Panc1 (cell line): ENCODE measurements around the gene GSDMA. TPM values are rescaled to one million over a fixed set of nuclear protein-coding genes. Genes with fewer than 3 reads are reported as not detected.

Source experiments
- ATAC-seq: fragments of 200-7000 bp; cut with Tn5 transposase; 2 replicates; pipeline ENCODE4 v1.9.1; 2020; ENCODE audit warnings: mild to moderate bottlenecking, moderate library complexity
- BruUV-seq: library from RNA; stranded (reverse); fragments of 400-500 nt; replicated peaks from 2 replicates; lab custom pipeline; 2021; lab: Mats Ljungman, UMichigan
- CTCF ChIA-PET: fragments of 300-600 bp; sonication (Branson Sonifier 250); formaldehyde crosslinking; loops from one replicate; lab custom pipeline; 2022; ENCODE audit warnings: antibody characterized with exemption; lab: Charles Lee
- POLR2A ChIA-PET: fragments of 300-600 bp; sonication (Branson Sonifier 250); formaldehyde crosslinking; loops from one replicate; lab custom pipeline; 2022; ENCODE audit warnings: antibody characterized with exemption; lab: Charles Lee
- DNase-seq: peaks from one replicate; pipeline ENCODE4 v3.0.0-alpha.2; 2010; ENCODE audit warnings: low read depth, low spot score
- H3K27ac ChIP-seq: 2 replicates; pipeline ENCODE4 v1.5.1; 2011; ENCODE audit warnings: mild to moderate bottlenecking, low read length, inconsistent platforms
- H3K27me3 ChIP-seq: fragments of 200-500 bp; sonication (Bioruptor generic); 2 replicates; pipeline ENCODE4 v1.6.0; 2014; ENCODE audit warnings: low read length, inconsistent platforms; ENCODE audit not compliant: control insufficient read depth, insufficient read depth
- H3K36me3 ChIP-seq: fragments of 200-500 bp; sonication (Bioruptor generic); 2 replicates; pipeline ENCODE4 v1.5.1; 2014; ENCODE audit warnings: inconsistent platforms, mild to moderate bottlenecking, low read length, moderate library complexity; ENCODE audit not compliant: control insufficient read depth, insufficient read depth
- H3K4me1 ChIP-seq: 2 replicates; pipeline ENCODE4 v1.5.1; 2011; ENCODE audit warnings: inconsistent platforms, mild to moderate bottlenecking, low read length, moderate library complexity; ENCODE audit not compliant: control insufficient read depth, insufficient read depth
- H3K4me3 ChIP-seq, 2 experiments: 2 replicates each; pipeline ENCODE4 v1.5.1; 2011 to 2012; ENCODE audit warnings: low read depth in 2 of 2, low read length in 2 of 2, mild to moderate bottlenecking in 2 of 2, inconsistent platforms in 1 of 2, moderate library complexity in 1 of 2
- H3K9me3 ChIP-seq: fragments of 200-500 bp; sonication (Bioruptor generic); 2 replicates; pipeline ENCODE4 v1.5.1; 2014; ENCODE audit warnings: low read depth, mild to moderate bottlenecking, inconsistent platforms, low read length, moderate library complexity; ENCODE audit not compliant: control insufficient read depth, insufficient read depth
- POLR2AphosphoS5 ChIP-seq: IDR thresholded peaks from 2 replicates; pipeline ENCODE4 v1.6.1; 2012; ENCODE audit warnings: mild to moderate bottlenecking, low read depth, low read length, moderate library complexity
- SIN3A ChIP-seq: IDR thresholded peaks from 2 replicates; pipeline ENCODE4 v1.6.1; 2012; ENCODE audit warnings: low read depth, mild to moderate bottlenecking, low read length, moderate library complexity, borderline replicate concordance; ENCODE audit not compliant: insufficient read depth
- TCF7L2 ChIP-seq: IDR thresholded peaks from 2 replicates; pipeline ENCODE4 v1.6.1; 2011; ENCODE audit warnings: mild to moderate bottlenecking, low read depth, low read length, inconsistent platforms
- in situ Hi-C: cut with HindIII; loops from 2 replicates; pipeline ENCODE4 v1.10.0; 2016; ENCODE audit warnings: low sequenced_read_pairs, low pct_unique_long_range_greater_than_20kb
- intact Hi-C: fragments of 100-400 bp; cut with micrococcal nuclease; formaldehyde crosslinking; loops from one replicate; pipeline ENCODE4 v1.10.0; 2022; ENCODE audit not compliant: unreplicated experiment
- total RNA-seq: library from RNA; stranded (reverse); gene quantifications from one replicate; pipeline ENCODE4 v1.2.1, GENCODE V29; 2021; ENCODE audit not compliant: unreplicated experiment
- TF ChIP-seq, protein P1 (sequence below), 2 experiments: IDR thresholded peaks; 2 replicates each; pipeline ENCODE4 v1.6.1; 2011 to 2012; ENCODE audit warnings: low read depth in 2 of 2, control low read depth in 1 of 2, low read length in 1 of 2, mild to moderate bottlenecking in 1 of 2, moderate library complexity in 1 of 2; ENCODE audit not compliant: insufficient read depth in 1 of 2
- TF ChIP-seq, protein P2 (sequence below): fragments of 450-650 bp; IDR thresholded peaks from 2 replicates; pipeline ENCODE4 v1.5.1; 2017; ENCODE audit warnings: mild to moderate bottlenecking

Gene GSDMA
- total RNA-seq, 1 experiment from 2014 or later = not detected

- no peaks in the 10 kb centered on the region for H3K27me3 ChIP-seq
- CTCF ChIA-PET = interaction anchor here (0.6 to 0.9 kb wide), 2 partner anchors 76 to 83 kb away, joined by 4 to 8 read pairs; no protein-coding TSS in a partner anchor
- ATAC-seq = no peak
- in situ Hi-C loops (no loop called here), intact Hi-C loops (no loop called here)
- H3K4me1 ChIP-seq = peaks cover 12% of the 10 kb centered on the region
- H3K27ac ChIP-seq = no peak overlapping the region
- TF ChIP-seq, protein P1, sequence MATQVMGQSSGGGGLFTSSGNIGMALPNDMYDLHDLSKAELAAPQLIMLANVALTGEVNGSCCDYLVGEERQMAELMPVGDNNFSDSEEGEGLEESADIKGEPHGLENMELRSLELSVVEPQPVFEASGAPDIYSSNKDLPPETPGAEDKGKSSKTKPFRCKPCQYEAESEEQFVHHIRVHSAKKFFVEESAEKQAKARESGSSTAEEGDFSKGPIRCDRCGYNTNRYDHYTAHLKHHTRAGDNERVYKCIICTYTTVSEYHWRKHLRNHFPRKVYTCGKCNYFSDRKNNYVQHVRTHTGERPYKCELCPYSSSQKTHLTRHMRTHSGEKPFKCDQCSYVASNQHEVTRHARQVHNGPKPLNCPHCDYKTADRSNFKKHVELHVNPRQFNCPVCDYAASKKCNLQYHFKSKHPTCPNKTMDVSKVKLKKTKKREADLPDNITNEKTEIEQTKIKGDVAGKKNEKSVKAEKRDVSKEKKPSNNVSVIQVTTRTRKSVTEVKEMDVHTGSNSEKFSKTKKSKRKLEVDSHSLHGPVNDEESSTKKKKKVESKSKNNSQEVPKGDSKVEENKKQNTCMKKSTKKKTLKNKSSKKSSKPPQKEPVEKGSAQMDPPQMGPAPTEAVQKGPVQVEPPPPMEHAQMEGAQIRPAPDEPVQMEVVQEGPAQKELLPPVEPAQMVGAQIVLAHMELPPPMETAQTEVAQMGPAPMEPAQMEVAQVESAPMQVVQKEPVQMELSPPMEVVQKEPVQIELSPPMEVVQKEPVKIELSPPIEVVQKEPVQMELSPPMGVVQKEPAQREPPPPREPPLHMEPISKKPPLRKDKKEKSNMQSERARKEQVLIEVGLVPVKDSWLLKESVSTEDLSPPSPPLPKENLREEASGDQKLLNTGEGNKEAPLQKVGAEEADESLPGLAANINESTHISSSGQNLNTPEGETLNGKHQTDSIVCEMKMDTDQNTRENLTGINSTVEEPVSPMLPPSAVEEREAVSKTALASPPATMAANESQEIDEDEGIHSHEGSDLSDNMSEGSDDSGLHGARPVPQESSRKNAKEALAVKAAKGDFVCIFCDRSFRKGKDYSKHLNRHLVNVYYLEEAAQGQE (IDR thresholded peaks at IDR 0.05; ENCODE audit: insufficient read depth in 1 of 2, low read depth in 2 of 2, low read length in 1 of 2) = no peak
- TF ChIP-seq POLR2AphosphoS5 = no peak
- TF ChIP-seq TCF7L2 = no peak
- TF ChIP-seq SIN3A = no peak
- TF ChIP-seq, protein P2, sequence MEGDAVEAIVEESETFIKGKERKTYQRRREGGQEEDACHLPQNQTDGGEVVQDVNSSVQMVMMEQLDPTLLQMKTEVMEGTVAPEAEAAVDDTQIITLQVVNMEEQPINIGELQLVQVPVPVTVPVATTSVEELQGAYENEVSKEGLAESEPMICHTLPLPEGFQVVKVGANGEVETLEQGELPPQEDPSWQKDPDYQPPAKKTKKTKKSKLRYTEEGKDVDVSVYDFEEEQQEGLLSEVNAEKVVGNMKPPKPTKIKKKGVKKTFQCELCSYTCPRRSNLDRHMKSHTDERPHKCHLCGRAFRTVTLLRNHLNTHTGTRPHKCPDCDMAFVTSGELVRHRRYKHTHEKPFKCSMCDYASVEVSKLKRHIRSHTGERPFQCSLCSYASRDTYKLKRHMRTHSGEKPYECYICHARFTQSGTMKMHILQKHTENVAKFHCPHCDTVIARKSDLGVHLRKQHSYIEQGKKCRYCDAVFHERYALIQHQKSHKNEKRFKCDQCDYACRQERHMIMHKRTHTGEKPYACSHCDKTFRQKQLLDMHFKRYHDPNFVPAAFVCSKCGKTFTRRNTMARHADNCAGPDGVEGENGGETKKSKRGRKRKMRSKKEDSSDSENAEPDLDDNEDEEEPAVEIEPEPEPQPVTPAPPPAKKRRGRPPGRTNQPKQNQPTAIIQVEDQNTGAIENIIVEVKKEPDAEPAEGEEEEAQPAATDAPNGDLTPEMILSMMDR = no peak
- no peak for DNase-seq
- no peaks in the 10 kb centered on the region for H3K36me3 ChIP-seq
- no peaks in the 10 kb centered on the region for H3K9me3 ChIP-seq
- POLR2A ChIA-PET = no interaction called here
- BruUV-seq = no TSS peak
- no peak overlapping the region for H3K4me3 ChIP-seq
These were observed 60.2 kb downstream of the GSDMA start for GRCh38 chr17:40022961-40023541.

GRCh38 chr17:40023590-40024292 is 60.9 kb downstream of the GSDMA start:
- TF ChIP-seq TCF7L2 = no peak
- TF ChIP-seq, protein P2 = no peak
- TF ChIP-seq, protein P1 (IDR thresholded peaks at IDR 0.05; ENCODE audit: insufficient read depth in 1 of 2, low read depth in 2 of 2, low read length in 1 of 2) = no peak
- no peak for TF ChIP-seq SIN3A
- TF ChIP-seq POLR2AphosphoS5 = no peak
- in situ Hi-C loops (no loop called here), intact Hi-C loops (no loop called here)
- no TSS peak for BruUV-seq
- ChIA-PET POLR2A (interaction anchor here (0.6 kb wide), 1 partner anchor 64 kb away, joined by 7 read pairs; no protein-coding TSS in a partner anchor), CTCF (interaction anchor here (0.6 to 0.7 kb wide), 2 partner anchors 11 to 58 kb away, joined by 3 to 5 read pairs; no protein-coding TSS in a partner anchor)
- no peaks in the 10 kb centered on the region for H3K9me3 ChIP-seq
- no peaks in the 10 kb centered on the region for H3K27me3 ChIP-seq
- ATAC-seq = no peak
- H3K36me3 ChIP-seq = no peaks in the 10 kb centered on the region
- H3K4me3 ChIP-seq = no peak overlapping the region
- H3K4me1 ChIP-seq = peaks cover 12% of the 10 kb centered on the region
- DNase-seq = no peak
- H3K27ac ChIP-seq = no peak overlapping the region
